Activated CD4-positive, alpha-beta T cell treated with anti-CD3 and anti-CD28 coated beads, Interleukin-2, amount 50 U/mL, for 4 hours (primary cell): ENCODE results near the gene MBD6.
"Not testable (repeated sequence)": the region's sequence is repeated elsewhere in the genome, so short reads cannot be mapped to it uniquely, and the experiment has no call there.

Experiments
- DNase-seq, 2 experiments: peaks; one replicate each; pipeline ENCODE4 v3.0.0-alpha.2; 2020

MBD6 gene

GRCh38 chr12:57488402-57489156 is 34.0 kb upstream of the MBD6 start:
- no peak for DNase-seq

DNA sequence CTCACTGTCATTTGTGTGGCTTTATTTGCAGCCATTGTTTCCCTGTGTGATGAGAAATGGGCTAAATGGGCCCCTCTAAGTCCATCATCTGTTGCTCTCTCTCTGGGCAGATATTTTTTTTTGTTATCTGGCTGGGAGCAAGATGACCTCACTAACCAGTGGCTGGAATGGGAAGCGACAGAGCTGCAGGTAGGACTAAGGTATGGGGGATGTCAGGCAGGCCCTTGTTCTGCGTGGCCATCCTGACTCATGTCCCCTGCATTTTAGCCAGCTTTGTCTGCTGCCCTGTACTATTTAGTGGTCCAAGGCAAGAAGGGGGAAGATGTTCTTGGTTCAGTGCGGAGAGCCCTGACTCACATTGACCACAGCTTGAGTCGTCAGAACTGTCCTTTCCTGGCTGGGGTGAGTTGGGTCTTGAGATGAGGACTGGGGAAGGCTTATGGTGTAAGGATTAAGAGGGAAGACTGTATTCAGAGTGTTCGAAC is 33.4 kb upstream of the MBD6 start:
- no peak for DNase-seq

DNA sequence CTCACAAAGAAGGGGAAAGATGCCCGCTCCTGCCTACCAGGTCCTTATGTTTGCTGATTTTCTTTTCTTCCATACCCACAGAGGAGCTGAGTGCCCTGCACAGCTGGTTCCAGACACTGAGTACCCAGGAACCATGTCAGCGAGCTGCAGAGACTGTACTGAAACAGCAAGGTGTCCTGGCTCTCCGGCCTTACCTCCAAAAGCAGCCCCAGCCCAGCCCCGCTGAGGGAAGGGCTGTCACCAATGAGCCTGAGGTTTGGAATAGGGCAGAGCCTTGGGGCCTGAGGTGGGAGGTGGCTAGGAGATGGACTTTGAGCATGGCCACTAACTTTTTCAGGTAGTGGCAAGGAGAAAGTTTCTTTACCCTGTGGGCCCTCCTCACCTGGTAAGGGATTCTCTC is 32.5 kb upstream of the MBD6 start:
- DNase-seq = no peak

DNA sequence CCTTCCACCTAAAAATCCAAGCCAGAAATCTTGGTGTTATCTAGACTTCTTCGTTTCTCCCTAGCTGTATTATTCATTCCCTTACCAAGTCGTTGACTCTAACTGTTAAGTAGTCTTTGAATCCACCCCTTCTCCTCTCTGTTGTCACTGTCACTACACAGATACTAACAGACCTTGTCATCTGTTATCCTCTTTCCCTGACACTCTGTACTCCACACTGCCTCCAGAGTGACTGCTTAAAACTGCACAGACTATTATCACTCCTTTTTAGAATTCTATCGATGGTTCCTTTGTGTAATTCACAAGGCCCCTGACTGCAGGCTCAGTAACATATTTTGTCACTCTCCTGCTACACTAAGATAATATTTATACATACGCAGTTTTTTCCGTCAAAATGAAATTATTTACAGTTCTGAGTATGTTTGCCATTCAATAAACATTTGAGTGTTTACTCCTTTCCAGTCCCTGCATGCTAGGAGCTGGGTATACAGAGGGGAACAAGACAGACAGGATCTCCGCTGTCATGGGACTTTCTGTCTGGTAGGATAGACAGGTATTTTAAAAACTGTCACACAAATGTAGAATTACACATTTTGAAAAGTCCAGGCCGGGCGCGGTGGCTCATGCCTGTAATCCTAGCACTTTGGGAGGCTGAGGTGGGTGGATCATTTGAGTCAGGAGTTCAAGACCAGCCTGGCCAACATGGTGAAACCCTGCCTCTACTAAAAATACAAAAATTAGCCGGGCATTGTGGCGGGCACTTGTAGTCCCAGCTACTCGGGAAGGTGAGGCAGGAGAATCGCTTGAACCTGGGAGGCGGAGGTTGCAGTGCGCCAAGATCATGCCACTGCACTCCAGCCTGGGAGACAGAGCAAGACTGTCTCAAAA is 31.0 kb upstream of the MBD6 start:
- no peak for DNase-seq

DNA sequence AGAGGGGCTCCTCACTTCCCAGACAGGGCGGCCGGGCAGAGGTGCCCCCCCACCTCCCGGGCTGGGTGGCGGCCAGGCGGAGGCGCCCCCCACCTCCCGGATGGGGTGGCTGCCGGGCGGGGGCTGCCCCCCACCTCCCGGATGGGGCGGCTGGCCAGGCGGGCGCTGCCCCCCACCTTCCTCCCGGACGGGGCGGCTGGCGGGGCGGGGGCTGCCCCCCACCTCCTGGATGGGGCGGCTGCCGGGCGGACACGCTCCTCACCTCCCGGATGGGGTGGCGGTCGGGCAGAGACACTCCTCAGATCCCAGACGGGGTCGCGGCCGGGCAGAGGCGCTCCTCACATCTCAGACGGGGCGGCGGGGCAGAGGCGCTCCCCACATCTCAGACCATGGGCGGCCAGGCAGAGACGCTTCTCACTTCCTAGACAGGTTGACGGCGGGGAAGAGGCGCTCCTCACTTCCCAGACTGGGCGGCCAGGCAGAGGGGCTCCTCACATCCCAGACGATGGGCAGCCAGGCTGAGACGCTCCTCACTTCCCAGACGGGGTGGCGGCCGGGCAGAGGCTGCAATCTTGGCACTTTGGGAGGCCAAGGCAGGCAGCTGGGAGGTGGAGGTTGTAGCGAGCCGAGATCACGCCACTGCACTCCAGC is 27.4 kb upstream of the MBD6 start:
- DNase-seq = not testable (repeated sequence)

DNA sequence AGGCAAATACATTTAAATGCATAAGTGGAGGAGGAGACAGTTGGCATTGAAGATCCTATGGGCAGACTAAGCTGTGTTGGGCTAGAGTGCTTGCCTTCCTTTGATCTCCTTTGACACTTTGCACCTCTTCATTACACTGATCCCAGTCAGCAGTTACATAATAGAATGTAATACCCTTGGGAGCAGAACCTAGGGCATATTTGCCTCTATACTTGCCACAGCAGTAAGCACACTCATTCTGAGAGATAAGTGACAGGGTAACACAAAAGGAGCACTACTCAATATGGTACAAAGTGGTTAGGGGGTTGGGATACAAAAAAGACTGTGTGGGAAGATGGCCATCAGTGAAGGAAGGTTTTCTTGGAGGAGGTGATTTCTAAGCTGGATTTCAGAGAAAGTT is 25.8 kb upstream of the MBD6 start:
- no peak for DNase-seq

GRCh38 chr12:57497223-57498131 is 25.1 kb upstream of the MBD6 start:
- DNase-seq = no peak

DNA sequence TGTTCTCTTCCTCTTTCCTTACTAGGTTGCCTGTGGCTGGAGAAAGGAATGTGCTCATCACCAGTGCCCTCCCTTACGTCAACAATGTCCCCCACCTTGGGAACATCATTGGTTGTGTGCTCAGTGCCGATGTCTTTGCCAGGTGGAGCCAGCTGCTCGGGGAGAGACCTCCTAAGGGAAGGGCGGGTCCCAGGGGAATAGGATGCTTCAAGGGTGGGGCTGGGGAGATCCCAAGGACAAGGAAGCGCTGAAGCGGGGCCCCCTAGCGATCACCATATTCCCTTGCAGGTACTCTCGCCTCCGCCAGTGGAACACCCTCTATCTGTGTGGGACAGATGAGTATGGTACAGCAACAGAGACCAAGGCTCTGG is 24.5 kb upstream of the MBD6 start:
- no peak for DNase-seq

- DNase-seq = no peak
Observed at GRCh38 chr12:57498571-57498970, 24.1 kb upstream of the MBD6 start.

DNA sequence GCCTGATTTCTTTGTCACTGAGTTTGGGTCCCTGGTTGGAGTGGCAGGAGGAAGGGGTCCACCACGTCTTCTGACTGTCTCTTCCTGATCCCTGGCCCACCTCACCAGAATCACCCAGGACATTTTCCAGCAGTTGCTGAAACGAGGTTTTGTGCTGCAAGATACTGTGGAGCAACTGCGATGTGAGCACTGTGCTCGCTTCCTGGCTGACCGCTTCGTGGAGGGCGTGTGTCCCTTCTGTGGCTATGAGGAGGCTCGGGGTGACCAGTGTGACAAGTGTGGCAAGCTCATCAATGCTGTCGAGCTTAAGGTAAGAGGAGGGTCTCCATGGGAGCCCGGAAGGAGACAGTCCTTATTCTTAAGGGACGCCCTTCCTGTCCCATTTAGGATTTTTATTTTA is 22.4 kb upstream of the MBD6 start:
- no peak for DNase-seq

GRCh38 chr12:57502311-57502969 is 20.2 kb upstream of the MBD6 start:
- not testable (repeated sequence) for DNase-seq

DNA sequence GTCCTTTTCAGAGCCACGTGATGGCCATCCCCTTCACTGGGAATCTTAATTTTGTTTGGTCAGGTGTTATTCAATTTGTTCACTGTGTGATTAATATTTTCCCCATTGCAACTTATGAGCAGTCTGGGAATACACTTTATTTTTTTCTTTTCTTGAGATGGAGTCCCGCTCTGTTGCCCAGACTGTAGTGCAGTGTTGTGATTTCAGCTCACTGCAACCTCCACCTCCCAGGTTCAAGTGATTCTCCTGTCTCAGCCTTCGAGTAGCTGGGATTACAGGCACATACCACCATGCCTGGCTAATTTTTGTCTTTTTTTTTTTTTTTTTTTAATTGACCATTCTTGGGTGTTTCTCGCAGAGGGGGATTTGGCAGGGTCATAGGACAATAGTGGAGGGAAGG is 16.1 kb upstream of the MBD6 start:
- not testable (repeated sequence) for DNase-seq

DNA sequence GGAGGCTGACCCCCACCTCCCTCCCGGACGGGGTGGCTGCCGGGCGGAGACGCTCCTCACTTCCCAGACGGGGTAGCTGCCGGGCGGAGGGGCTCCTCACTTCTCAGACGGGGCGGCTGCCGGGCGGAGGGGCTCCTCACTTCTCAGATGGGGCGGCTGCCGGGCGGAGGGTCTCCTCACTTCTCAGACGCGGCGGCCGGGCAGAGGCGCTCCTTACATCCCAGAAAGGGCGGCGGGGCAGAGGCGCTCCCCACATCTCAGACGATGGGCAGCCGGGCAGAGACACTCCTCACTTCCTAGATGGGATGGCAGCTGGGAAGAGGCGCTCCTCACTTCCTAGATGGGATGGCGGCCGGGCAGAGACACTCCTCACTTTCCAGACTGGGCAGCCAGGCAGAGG is 14.8 kb upstream of the MBD6 start:
- not testable (repeated sequence) for DNase-seq

- DNase-seq = no peak
Observed at GRCh38 chr12:57511161-57511560, 11.5 kb upstream of the MBD6 start.

DNA sequence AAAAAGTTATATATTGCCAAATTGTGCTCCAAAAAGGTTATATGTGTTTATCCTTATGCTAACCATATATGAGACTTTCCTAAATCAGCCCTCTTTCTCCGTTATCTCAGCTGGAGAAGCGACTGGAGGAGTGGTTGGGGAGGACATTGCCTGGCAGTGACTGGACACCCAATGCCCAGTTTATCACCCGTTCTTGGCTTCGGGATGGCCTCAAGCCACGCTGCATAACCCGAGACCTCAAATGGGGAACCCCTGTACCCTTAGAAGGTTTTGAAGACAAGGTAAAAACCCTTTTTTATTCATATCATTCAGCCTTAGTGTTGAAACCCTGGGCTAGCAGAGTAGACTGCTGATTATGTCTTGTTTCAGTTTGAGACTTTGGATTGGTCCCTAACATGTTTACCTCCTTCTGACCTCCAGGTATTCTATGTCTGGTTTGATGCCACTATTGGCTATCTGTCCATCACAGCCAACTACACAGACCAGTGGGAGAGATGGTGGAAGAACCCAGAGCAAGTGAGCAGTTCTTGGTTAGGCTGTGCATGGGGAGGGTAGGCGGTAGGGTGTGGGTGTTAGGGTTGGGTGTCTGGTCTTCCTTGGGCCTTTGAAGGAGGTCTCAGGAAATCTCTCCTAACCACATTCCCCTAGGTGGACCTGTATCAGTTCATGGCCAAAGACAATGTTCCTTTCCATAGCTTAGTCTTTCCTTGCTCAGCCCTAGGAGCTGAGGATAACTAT is 10.9 kb upstream of the MBD6 start:
- no peak for DNase-seq

- no peak for DNase-seq
Observed at GRCh38 chr12:57512665-57513064, 10.0 kb upstream of the MBD6 start.

GRCh38 chr12:57513266-57513665 is 9.4 kb upstream of the MBD6 start:
- DNase-seq = no peak

GRCh38 chr12:57513677-57514076 is 8.9 kb upstream of the MBD6 start:
- DNase-seq = not testable (repeated sequence)

DNA sequence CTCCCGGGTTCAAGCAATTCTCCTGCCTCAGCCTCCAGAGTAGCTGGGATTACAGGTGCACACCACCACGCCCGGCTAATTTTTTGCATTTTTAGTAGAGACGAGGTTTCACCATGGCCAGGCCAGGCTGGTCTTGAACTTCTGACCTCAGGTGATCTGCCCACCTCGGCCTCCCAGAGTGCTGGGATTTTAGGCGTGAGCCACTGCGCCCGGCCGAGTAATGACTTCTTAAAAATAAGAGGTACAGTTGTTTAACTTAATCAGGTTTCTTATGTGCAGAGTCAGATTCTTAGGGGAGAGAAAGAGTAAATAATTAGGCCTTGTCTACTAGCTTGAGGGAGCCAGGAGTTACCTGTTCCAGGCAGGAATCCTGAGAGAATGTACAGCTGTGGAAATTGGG is 8.4 kb upstream of the MBD6 start:
- not testable (repeated sequence) for DNase-seq

- DNase-seq = no peak
Observed at GRCh38 chr12:57514720-57515407, 7.8 kb upstream of the MBD6 start.
